Globus pallidus (tissue), 1 donor: ENCODE measurements around the gene ADPRM.
"Not testable (repeated sequence)": the region's sequence is repeated elsewhere in the genome, so short reads cannot be mapped to it uniquely, and the experiment has no call there.

Experiments
- DNase-seq: peaks from one replicate; pipeline ENCODE4 v3.0.0-alpha.2; 2015; ENCODE audit warnings: low spot score

ADPRM gene

GRCh38 chr17:10697092-10698081 lies at the start of gene ADPRM, which contains the start of gene SCO1:
ADPRM (plus strand) TSS chr17:10697594; CDS start chr17:10704927, 7,333 bp downstream.
SCO1 (minus strand) TSS chr17:10697533; CDS start chr17:10697507, 26 bp downstream.
- DNase-seq: peak; percentile 93

- no peak for DNase-seq
These were observed 49.0 kb upstream of the ADPRM start for GRCh38 chr17:10648381-10648780.

- DNase-seq: no peak
These were observed 48.4 kb upstream of the ADPRM start for GRCh38 chr17:10648956-10649355.

GRCh38 chr17:10649602-10650001 lies 47.8 kb upstream of the ADPRM start:
- DNase-seq: no peak

GRCh38 chr17:10651927-10652326 lies 45.5 kb upstream of the ADPRM start:
- DNase-seq: no peak

- peak; percentile 15 for DNase-seq
These were observed 44.3 kb upstream of the ADPRM start for GRCh38 chr17:10652984-10653659.

- DNase-seq: no peak
These were observed 43.4 kb upstream of the ADPRM start for GRCh38 chr17:10653987-10654386.

GRCh38 chr17:10657148-10657547 lies 40.2 kb upstream of the ADPRM start, which contains the start of gene MYH3:
MYH3 (minus strand) TSS chr17:10657309; CDS start chr17:10655064, 2,245 bp downstream.
- DNase-seq: no peak

GRCh38 chr17:10657879-10658278 lies 39.5 kb upstream of the ADPRM start:
- DNase-seq: no peak

GRCh38 chr17:10661437-10661836 lies 36.0 kb upstream of the ADPRM start:
- no peak for DNase-seq

- DNase-seq: no peak
These were observed 34.2 kb upstream of the ADPRM start for GRCh38 chr17:10663231-10663630.

GRCh38 chr17:10664571-10664970 lies 32.8 kb upstream of the ADPRM start:
- DNase-seq: no peak

GRCh38 chr17:10666906-10667305 lies 30.5 kb upstream of the ADPRM start:
- no peak for DNase-seq

- no peak for DNase-seq
These were observed 28.6 kb upstream of the ADPRM start for GRCh38 chr17:10668775-10669174.

- DNase-seq: no peak
These were observed 24.1 kb upstream of the ADPRM start for GRCh38 chr17:10673312-10673711.

GRCh38 chr17:10674704-10675103 lies 22.7 kb upstream of the ADPRM start:
- DNase-seq: no peak

GRCh38 chr17:10681866-10682446 lies 15.4 kb upstream of the ADPRM start:
- DNase-seq: no peak

- DNase-seq: no peak
These were observed 13.5 kb upstream of the ADPRM start for GRCh38 chr17:10683853-10684252.

GRCh38 chr17:10687499-10687898 lies 9.9 kb upstream of the ADPRM start:
- DNase-seq: no peak

GRCh38 chr17:10695875-10696407 lies 1.5 kb upstream of the ADPRM start:
- DNase-seq: not testable (repeated sequence)

- no peak for DNase-seq
These were observed 863 bp downstream of the ADPRM start for GRCh38 chr17:10698096-10698818.
